ENCODE measurements around the gene TRDMT1. TPM values are rescaled to one million over a fixed set of nuclear protein-coding genes. Genes with fewer than 3 reads are reported as not detected.

Gene TRDMT1
- total and polyA plus RNA-seq, 2 donors (not counting 1 experiment from before 2014, with no cell fraction given) = 3.0 to 20.4 TPM

- no peaks in the 10 kb centered on the region for H3K27me3 ChIP-seq (replicated peaks in 1 of 4; ENCODE audit: control extremely low read depth in 1 of 4, control insufficient read depth in 3 of 4, insufficient read depth in 4 of 4, low read length in 3 of 4)
- no peaks in the 10 kb centered on the region for H3K27me3 Mint-ChIP-seq
- peaks cover 41% of the 10 kb centered on the region for H3K79me2 ChIP-seq (ENCODE audit: control insufficient read depth, insufficient read depth, low read length)
- no peaks in the 10 kb centered on the region for H3K9me3 Mint-ChIP-seq (ENCODE audit: insufficient read depth)
- H3K4me2 ChIP-seq (replicated peaks; ENCODE audit: low read depth, low read length, poor library complexity, severe bottlenecking) = no peak overlapping the region
- H3K4me1 ChIP-seq (ENCODE audit: control insufficient read depth in 2 of 2, insufficient read depth in 2 of 2, low read length in 2 of 2) = peaks cover 0 to 6% of the 10 kb centered on the region in 2 donors
- WGBS (ENCODE audit: insufficient coverage) = no CpG with 5 or more reads among the region's 1 CpG
- H3K4me3 ChIP-seq (ENCODE audit: control extremely low read depth in 1 of 5, extremely low read depth in 1 of 5, insufficient read depth in 1 of 5, low read depth in 2 of 5, low read length in 4 of 5) = no peak overlapping the region
- H3K4me3 Mint-ChIP-seq = no peak overlapping the region
- no peak overlapping the region for H2AFZ ChIP-seq (ENCODE audit: insufficient read depth, low read depth, low read length, poor library complexity, severe bottlenecking)
- H3K9ac ChIP-seq (ENCODE audit: low read length) = no peak overlapping the region
- no peaks in the 10 kb centered on the region for H3K9me3 ChIP-seq (ENCODE audit: control extremely low read depth in 1 of 3, control insufficient read depth in 2 of 3, insufficient read depth in 1 of 3, low read length in 2 of 3)
- peaks cover 11% of the 10 kb centered on the region for H4K20me1 ChIP-seq (ENCODE audit: control insufficient read depth, insufficient read depth, low read length, poor library complexity, severe bottlenecking)
- peaks cover 13% of the 10 kb centered on the region for H3K4me1 Mint-ChIP-seq
- intact Hi-C loops (cut with micrococcal nuclease) = no loop called here
- H3K36me3 ChIP-seq (replicated peaks in 1 of 2; ENCODE audit: control extremely low read depth in 1 of 2, control insufficient read depth in 1 of 2, extremely low read depth in 1 of 2, insufficient read depth in 2 of 2, low read length in 1 of 2) = no peaks in the 10 kb centered on the region
- no peak for TF ChIP-seq CTCF (IDR thresholded peaks at IDR 0.05)
- TF ChIP-seq EZH2 (IDR thresholded peaks at IDR 0.05; ENCODE audit: borderline replicate concordance, insufficient read depth, low read depth, low read length, poor library complexity, severe bottlenecking) = no peak
- H3K27ac ChIP-seq (ENCODE audit: low read length in 2 of 2) = no peak overlapping the region
- ATAC-seq (ENCODE audit: low read depth) (no peak), DNase-seq (no peak)
- ChIA-PET POLR2A (no interaction called here), CTCF (interaction anchor here (1.0 to 1.4 kb wide), 3 partner anchors 9 to 15 kb away, joined by 3 to 7 read pairs (median 6); no protein-coding TSS in a partner anchor)
- H3K27ac Mint-ChIP-seq = no peak overlapping the region
These were observed 19.2 kb upstream of the TRDMT1 start for GRCh38 chr10:17220652-17221100.

- no peaks in the 10 kb centered on the region for H3K9me3 Mint-ChIP-seq (ENCODE audit: insufficient read depth)
- ATAC-seq (ENCODE audit: low read depth) (no peak), DNase-seq (no peak)
- ChIA-PET CTCF (interaction anchor here (1.2 kb wide), 1 partner anchor 9 kb away, joined by 3 read pairs; the partner anchor contains the start of gene VIM), POLR2A (no interaction called here)
- H3K27me3 ChIP-seq (replicated peaks in 1 of 4; ENCODE audit: control extremely low read depth in 1 of 4, control insufficient read depth in 3 of 4, insufficient read depth in 4 of 4, low read length in 3 of 4) = no peaks in the 10 kb centered on the region
- H3K4me3 Mint-ChIP-seq = no peak overlapping the region
- WGBS (ENCODE audit: insufficient coverage) = no CpG with 5 or more reads among the region's 2 CpGs
- intact Hi-C loops (cut with micrococcal nuclease) = no loop called here
- no peak overlapping the region for H3K4me2 ChIP-seq (replicated peaks; ENCODE audit: low read depth, low read length, poor library complexity, severe bottlenecking)
- no peaks in the 10 kb centered on the region for H3K9me3 ChIP-seq (ENCODE audit: control extremely low read depth in 1 of 3, control insufficient read depth in 2 of 3, insufficient read depth in 1 of 3, low read length in 2 of 3)
- H3K4me1 ChIP-seq (ENCODE audit: control insufficient read depth in 2 of 2, insufficient read depth in 2 of 2, low read length in 2 of 2) = peaks cover 0 to 6% of the 10 kb centered on the region in 2 donors
- peaks cover 10% of the 10 kb centered on the region for H3K4me1 Mint-ChIP-seq
- H3K27ac ChIP-seq (ENCODE audit: low read length in 2 of 2) = no peak overlapping the region
- H2AFZ ChIP-seq (ENCODE audit: insufficient read depth, low read depth, low read length, poor library complexity, severe bottlenecking) = no peak overlapping the region
- H3K79me2 ChIP-seq (ENCODE audit: control insufficient read depth, insufficient read depth, low read length) = peaks cover 27% of the 10 kb centered on the region
- no peaks in the 10 kb centered on the region for H3K27me3 Mint-ChIP-seq
- peaks cover 0 to 5% of the 10 kb centered on the region in 2 experiments for H3K36me3 ChIP-seq (replicated peaks in 1 of 2; ENCODE audit: control extremely low read depth in 1 of 2, control insufficient read depth in 1 of 2, extremely low read depth in 1 of 2, insufficient read depth in 2 of 2, low read length in 1 of 2)
- H3K27ac Mint-ChIP-seq = no peak overlapping the region
- peaks cover 8% of the 10 kb centered on the region for H4K20me1 ChIP-seq (ENCODE audit: control insufficient read depth, insufficient read depth, low read length, poor library complexity, severe bottlenecking)
- no peak for TF ChIP-seq EZH2 (IDR thresholded peaks at IDR 0.05; ENCODE audit: borderline replicate concordance, insufficient read depth, low read depth, low read length, poor library complexity, severe bottlenecking)
- TF ChIP-seq CTCF (IDR thresholded peaks at IDR 0.05) = no peak
- no peak overlapping the region for H3K4me3 ChIP-seq (ENCODE audit: control extremely low read depth in 1 of 5, extremely low read depth in 1 of 5, insufficient read depth in 1 of 5, low read depth in 2 of 5, low read length in 4 of 5)
- no peak overlapping the region for H3K9ac ChIP-seq (ENCODE audit: low read length)
These were observed 17.6 kb upstream of the TRDMT1 start for GRCh38 chr10:17219024-17219423.

Measured in B cell (primary cell).